ENCODE data around the gene MYLK4.

Gene MYLK4

GRCh38 chr6:2732503-2733089 is 18.1 kb downstream of the MYLK4 start:
- no peak for DNase-seq

GRCh38 chr6:2731281-2731909 is 19.3 kb downstream of the MYLK4 start:
- DNase-seq = no peak

DNA sequence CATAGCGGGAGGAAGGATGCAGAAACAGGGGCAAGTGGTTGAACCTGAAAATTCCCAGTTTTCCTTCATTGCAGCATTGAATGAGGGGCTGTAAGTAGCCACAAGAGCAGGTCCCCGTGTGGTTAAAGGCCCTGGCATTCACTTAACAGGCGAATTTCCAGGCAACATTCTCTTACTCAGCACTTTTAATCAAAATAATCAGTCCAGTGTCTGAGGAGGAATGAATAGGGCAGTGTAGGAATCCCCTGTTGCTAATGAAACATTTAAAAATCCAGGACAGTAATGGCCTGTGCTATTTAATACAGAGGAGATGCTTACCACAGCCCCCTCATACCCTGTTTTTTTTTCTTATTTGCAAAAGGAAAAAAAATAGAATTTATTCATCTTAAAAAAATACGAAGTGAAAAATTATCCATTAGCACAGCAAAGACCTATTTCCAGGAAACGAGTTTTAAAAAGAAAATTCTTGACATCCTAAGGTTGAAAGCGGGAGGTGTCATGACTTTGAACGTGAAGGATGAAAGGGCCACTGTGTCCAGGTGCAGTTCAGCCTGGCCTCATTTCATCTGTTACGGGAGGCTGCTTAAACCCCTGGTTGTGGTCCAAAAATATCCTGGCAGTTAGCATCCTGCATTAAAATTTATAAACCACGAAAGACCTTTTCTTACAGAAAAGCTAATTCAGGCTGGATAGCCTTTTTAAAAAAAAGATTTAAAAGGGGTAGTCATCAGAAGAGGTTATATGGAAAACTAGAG is 20.2 kb downstream of the MYLK4 start:
- DNase-seq = no peak

DNA sequence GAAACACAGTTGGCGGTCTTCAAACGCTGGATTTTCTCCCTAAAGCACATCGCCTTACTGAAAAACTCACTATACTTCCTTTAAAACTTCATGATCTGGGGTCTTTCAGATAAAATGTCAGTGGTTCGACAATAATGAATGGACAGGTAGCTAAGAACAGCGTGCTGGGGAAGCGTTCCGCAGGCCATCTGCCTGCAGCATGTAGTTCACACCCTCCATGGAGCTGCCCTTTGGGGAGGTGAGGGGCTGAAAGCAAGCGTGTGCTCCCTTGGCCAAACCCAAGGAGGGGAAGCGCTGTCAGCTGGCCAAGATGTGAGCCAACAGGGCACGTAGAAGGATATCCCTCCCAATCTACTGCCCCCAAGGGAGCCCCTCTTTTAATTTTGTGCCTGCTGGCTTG is 20.8 kb downstream of the MYLK4 start:
- DNase-seq = no peak

DNA sequence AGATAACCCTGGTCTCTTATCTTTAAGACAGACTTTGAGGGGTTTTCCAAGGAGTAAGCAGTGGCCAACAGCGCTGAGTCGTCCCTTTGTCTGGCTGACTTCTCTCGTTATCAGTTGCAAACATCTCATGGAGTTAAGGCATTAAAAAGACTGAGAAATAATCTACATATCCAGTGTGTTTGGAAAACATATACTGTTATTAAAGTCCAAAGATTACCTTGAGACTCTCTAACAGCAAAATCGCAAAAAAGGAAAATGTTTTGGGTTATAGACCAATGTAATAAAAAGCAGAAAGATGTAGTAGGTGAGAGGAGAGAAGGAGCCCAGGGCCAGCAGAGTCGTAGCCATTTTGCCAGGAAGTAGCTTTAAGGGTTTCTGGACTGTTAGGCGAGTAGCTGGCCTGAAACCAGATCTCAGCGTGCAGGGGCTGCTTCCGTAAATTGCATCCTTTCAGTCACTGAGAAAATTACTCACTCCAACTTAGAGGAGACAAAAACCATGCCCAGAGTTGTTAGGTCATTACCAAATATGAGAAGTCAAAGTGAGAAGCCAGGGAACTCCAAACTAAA is 24.6 kb downstream of the MYLK4 start:
- DNase-seq = no peak

DNA sequence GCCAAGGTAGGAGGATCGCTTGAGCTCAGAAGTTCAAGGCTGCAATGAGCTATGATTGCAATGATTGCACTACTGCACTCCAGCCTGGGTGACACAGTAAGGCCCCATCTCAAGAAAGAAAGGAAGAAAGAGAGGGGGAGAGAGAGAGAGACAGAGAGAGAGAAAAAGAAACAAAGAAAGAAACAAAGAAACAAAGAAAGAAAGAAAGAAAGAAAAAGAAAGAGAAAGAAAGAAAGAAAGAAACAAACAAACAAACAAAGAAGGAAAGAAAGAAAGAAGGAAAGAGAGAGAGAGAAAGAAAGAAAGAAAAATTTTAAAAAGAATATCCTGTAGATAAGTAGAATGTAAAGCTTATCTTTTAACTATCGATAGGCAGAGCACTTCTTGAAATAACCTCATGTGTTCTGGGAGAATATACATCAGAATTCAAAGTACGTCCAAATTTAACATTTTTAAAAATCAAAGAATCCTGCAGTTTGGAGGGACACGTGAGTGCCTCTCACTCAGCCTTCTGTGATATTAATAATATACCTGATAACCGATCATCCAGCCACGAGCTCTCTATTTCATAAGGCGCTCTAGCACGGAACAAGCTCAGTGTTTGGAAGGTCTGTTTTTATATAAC is 25.2 kb downstream of the MYLK4 start:
- no peak for DNase-seq

DNA sequence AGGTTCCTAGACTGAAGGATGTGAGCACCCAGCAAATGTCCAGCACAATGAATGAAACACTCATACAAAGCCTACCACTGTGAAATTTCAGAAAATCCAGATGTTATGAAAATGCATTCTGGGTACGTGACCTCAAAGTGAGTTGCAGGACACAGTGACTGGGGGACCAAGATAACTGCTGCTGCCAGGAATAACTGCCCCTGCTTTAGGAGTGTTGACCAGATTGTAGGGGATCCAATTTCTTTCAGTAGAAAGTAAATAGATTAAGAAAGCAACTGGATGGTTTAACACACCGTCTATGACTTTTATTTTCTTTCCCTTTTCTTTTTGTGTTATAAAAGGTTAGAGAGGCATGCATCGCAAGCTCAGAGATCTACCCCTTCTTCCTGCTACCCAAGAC is 29.5 kb downstream of the MYLK4 start:
- no peak for DNase-seq

GRCh38 chr6:2719093-2719455 is 31.6 kb downstream of the MYLK4 start:
- DNase-seq = no peak

DNA sequence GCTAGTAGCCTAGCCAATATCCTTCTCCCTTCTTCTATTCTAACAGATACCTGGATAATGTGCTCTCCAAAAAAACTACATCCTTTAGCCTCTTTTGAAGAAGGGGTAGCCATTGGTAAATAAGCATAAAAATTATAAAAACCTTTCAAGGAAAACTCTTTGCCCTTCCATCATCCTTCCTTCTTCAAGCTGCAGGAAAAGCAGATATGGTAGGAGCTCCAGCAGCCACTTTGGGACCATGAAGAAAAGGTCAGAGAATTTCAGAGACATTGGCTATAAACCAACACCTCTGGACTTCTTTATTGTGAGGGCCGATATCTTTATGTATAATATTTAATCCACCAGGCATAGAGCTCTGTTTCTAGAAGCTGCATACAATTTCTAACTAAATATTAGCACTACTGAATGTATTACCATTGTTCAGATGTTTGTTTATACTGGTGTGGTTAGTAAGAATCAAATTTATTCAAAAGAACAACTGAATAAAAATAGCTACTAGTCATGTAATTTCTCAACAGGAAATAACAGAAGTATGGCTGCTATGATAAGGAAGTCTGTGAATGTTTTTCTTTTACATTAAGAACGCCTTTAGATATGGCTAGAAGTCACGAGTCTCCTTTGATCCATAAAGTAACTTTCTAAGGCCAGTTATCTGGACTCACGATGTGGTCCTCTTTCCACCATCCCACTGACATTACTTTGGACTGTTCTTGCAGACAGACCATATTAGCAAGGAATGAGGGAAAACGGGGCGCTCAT is 32.2 kb downstream of the MYLK4 start:
- peak; percentile 37 for DNase-seq

- no peak for DNase-seq
These were observed 33.6 kb downstream of the MYLK4 start for GRCh38 chr6:2716936-2717700.

DNA sequence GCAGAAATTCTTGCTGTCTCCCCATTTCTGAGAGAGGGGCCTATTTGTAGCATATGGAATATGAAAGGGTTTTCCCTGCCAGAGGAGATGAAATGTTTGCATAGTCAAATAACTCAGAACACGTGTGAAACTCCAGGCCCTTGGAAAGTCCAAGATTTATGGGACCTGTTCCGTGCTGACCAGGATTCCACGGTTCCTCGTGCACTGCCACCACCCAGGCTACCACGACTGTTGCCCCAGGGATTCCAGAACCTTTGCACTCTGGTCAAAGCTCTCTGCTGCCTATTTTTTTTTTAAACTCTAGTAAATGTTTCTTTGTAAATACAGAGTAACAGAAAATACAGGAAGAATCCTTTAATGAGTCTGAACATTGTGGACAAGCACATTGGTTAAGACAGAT is 35.0 kb downstream of the MYLK4 start:
- no peak for DNase-seq

GRCh38 chr6:2714111-2714895 is 36.4 kb downstream of the MYLK4 start:
- no peak for DNase-seq

GRCh38 chr6:2713473-2714110 is 37.1 kb downstream of the MYLK4 start:
- no peak for DNase-seq

DNA sequence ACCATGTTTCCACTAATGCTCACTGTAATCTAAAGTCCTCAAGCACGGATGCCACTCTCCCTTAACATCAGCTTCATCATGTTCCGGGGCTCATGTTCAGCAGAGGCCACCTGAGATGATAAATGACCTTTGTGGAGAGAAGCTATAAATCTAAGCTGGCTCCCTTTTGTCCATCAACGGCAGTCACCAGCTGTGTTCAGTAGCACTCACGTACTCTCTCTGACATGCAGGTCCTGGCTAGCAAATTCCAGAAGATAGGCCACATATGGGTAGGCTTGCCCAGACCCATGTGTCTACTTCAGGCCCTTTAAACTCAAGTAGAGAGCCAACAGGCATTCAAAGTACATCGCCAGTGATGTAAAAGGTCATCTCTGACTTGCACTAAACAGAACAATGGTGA is 38.6 kb downstream of the MYLK4 start:
- DNase-seq = no peak

DNA sequence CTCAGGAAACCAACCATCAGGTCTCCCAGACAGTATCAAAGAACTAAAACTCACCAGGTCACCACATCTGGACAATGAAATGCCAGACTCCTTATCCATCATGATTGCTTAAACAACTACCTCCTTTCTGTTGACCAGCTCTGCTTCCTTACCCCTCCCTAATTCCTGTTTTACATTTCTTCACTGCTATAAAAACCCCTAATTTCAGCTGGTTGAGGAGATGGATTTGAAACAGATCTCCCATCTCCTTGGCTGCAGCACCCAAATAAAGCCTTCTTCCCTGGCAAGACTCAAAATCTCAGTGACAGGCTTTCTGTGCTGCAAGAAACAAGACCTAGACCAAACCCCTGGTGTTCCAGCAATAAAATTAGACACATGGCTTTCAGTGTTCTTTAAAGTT is 40.3 kb downstream of the MYLK4 start:
- DNase-seq = no peak

DNA sequence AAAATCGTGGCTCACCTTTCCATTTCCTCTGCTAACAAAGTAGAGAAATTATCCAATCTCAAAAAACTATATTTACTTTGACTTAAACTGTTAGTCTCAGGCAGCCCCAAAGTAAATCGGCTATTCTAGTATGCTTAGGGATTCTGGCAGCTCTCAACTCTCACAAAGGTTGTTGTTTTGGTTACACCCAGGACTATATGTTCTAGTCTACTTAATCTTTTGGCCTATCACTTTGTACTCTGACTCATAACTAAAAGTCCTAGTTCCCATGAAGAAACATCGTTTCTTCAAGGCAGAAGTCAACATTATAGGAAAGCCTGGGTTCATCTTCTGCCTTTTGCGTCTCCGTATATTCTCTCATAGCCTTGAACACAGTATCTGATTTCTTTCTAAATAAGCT is 42.3 kb downstream of the MYLK4 start:
- DNase-seq = no peak

- DNase-seq = no peak
These were observed 44.2 kb downstream of the MYLK4 start for GRCh38 chr6:2706558-2706957.

DNA sequence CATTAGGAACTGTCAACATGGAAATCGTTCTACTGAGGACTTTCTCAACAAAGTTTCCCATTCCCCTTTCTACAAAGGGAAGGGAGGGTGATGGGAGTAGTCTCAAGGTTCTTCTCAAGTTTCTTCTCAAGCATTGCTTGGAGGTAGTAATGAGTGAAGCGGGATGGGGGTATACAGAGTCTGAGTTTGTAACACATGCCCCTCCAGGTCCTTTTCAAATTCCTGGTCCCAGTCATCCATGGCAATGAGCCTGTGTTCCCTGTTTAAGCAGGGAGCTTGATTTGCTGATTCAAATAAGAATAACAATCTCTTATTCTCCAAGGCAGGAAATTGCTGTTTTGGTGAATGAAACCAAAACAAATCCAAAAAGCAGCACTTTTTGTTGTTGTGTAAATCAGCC is 45.5 kb downstream of the MYLK4 start:
- no peak for DNase-seq

DNA sequence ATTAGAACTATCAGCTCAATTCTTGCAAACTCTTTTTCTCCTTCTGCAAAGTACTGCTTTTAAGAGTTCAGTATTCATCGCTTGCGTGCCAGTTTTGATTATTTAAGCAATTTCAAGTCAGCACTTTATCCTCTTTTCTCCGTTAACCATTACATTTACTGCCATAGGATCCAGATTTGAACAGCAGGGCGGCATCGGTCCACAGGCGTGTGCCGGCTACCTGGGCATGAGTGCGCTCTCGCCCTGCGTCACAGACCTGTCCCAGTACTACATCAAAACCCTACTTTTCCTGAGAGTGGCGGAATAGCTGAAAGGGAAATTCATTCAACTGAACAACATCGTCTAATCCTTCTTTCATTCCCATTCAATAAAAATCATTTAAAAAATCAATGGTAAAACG is 53.4 kb downstream of the MYLK4 start:
- DNase-seq = no peak

GRCh38 chr6:2695454-2696095 is 55.1 kb downstream of the MYLK4 start:
- no peak for DNase-seq

Measured in GF-D8 (cell line).